Activated CD4-positive, alpha-beta T cell treated with anti-CD3 and anti-CD28 coated beads for 4 hours (primary cell): Measurements from ENCODE around the gene INTS6.
"Not testable (repeated sequence)": the region's sequence is repeated elsewhere in the genome, so short reads cannot be mapped to it uniquely, and the experiment has no call there.

Experiments
- DNase-seq, 2 donors: peaks; one replicate each; pipeline ENCODE4 v3.0.0-alpha.2; 2020

The INTS6 gene

DNA sequence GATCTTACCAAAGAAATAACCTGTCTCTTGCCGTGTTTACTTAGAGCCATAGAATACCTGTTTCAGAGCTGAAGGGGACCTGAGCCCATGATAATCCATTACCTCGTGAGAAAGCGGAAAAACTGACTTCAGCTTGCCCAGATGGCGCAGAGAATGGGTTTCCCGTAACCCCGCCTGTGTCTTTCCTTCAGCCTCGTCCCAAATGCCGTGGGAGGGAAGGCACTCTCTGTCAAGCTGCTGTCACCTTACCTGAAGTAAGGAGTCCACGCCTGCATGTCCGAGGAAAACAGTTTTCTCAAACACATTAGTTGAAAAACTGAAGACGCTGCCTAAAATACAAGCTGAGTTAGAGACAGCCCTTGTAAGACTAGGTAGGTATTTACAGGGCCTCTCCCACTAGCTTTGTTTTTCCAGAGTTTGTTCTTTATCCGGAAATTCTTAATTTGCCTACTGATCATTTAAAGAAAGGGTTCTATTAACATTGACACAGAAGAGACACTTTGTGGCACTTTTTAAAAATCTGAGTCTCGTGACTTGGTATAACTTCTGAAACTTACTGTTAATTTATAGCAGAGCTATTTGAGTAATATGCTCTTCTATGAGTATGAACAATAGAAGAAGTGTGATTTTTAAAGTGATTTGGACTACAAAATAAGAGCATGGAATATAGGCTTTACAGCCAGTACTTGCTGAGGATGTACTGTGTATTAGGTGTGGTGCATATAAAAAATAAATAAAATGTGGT is 1.3 kb upstream of the INTS6 start:
- DNase-seq: peak; percentile 55 to 58

DNA sequence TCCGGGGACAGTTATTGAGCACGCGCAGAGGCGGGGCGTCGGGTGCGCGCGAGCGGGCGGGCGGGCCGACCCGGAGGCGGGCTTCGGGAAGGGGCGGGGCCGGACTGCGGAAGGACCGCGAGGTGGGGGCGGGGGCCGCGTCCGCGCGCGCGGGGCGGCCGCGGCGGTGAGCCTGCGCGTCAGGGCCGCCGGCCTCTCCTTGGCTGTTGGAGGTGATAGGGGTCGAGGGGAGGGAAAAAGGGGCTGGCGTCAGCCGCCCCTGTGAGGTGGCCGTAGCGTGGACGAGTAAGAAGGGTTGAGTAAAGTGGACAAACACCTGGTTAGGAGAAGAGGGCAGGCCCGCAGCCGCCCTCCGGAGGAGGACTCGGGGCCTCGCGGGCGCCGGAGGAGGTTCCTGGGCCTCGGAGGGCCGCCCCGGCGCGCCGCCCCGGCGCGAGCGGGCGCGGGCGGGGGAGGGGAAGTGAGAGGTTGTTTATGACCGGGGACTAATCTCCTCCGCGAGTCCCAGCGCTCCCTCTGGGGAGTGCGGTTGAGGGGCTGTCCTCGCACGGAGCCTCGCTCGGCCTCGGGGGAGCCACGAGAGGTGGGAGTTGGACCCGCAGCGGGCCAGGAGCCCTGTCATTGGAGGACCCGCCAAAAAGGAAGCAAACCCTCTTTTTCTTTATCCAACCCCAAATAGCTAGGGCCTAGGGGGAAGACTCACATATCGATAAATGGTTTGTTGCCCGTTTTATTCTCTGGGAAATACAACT is 547 bp upstream of the INTS6 start:
- DNase-seq: peak; percentile 78 to 83

DNA sequence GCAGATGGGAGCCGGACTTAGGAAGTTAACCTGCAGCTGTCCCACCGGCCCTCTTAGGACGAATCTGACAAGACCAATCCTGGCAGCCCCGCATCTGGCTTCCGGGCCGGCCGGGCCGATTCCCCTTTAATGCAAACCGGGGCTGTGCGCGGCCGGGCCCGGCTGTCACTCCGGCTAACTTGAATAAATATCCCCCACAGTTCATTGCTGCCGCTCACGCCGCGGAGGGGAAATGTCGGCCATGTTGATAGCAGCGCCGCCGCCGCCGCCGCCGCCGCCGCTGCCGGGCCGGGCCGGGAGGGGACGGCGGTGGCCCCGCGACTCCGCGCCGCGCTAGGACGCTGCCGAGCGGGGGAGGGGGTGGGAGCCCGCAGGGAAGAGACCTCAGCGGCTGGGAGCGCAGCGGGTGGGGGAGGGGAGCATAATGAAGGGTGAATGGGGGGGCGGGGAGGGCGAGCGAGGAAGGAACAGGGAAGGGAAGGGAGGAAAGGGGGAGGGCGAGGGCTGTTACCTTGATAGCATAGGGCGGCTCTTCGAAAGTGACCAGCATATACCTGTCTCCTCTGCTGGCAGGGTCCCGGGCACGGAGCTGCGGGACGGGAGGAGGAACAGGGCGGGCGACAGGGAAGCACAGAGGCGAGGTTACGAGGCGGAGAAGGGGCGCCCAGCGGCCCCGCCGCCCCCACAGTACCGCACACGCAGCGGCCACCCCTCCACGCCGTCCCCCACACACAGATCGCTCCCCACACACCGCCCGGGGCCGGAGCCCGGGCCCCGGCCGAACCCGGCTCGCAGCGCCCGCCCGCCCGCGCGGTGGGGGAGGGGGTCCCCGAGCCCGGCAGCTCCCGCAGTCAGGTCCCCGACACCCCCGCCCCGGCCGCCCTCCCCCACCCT is 1.1 kb downstream of the INTS6 start:
- peak; percentile 69 to 73 for DNase-seq

DNA sequence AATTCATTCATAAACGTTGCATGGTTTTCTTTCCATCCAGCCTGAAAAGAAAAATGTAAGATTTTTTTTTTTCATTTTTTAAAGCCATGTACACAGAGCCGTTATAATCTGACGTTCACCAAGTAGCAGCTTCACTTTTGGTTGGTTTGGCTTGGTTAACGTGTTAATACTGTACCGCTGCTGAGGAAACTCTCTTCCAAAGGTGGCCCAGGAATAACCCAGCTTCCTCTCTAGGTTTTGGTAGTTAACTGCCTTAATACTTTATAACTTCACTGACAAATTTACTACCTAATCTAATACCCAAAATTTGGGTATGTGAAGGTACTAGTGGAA is 1.7 kb downstream of the INTS6 start:
- DNase-seq: no peak

DNA sequence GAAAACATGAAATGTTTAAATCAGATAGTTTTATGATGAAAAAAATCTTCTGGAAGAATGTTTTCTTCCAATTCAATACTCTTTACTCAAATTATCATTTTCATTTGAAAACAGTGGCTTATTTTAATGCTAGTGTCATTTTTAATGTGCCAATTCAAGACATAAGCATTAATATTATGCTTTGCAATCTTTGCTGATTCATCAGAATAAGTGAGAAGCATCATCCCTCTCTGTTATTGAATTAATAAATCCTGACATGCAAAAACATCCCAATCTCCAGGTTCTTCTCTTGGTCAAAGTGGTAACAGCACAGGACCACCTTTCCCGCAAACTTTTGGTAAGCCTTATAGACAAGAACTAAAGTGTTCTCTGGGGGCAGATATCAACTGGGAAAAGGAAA is 3.8 kb downstream of the INTS6 start:
- no peak for DNase-seq

DNA sequence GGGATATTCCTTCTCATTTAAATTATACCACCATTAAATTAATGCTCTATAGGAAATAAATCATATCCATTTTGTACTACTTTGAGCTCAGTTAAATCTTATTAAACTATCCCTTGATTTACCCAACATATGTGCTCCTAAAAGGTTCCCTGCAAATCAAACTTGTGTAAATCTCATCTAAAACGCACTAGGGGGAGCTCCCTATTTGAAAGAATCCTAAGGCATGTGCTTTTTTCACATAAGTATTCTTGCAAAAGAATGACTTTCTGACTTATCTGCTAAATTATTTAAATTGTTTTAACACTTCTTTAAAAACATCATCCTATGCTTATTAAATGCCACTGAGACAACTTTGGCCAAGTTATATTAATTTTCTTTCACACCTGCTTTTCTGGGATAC is 7.9 kb downstream of the INTS6 start:
- DNase-seq: no peak

DNA sequence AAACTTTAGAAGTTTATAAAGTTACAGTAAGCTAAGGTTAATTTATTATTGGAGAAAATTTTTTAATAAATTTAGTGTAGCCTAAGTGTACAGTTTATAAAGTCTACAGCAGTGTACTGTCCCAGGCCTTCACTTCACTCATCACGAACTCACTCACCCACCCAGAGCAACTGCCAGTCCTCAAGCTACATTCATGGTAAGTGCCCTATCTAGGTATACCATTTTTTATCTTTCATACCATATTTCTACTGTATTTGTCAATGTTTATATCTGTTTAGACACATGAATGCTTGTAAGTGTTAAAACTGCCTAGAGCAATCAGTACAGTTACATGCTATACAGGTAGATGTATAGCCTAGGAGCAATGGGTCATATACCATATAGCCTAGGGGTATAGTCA is 12.5 kb downstream of the INTS6 start:
- no peak for DNase-seq

DNA sequence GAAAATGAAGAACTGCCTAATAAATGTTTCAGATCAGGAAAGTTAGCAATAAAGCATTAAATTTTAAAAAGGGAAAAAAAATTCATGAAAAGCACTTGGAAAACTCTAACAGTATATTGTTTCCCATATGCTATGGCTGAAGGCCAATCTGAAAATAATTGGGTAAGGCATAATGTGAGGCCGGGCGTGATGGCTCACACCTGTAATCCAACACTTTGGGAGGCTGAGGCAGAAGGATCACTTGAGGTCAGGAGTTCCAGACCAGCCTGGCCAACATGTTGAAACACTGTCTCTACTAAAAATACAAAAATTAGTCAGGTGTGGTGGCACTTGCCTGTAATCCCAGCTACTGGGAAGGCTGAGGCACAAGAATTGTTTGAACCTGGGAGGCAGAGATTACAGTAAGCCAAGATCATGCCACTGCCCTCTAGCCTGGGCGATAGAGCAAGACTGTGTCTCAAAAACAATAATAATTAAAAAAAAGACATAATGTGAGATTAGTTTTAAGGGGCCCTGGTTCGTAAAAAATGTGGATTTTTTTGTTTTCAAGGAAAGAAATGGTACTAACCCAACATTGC is 15.2 kb downstream of the INTS6 start:
- DNase-seq: no peak

DNA sequence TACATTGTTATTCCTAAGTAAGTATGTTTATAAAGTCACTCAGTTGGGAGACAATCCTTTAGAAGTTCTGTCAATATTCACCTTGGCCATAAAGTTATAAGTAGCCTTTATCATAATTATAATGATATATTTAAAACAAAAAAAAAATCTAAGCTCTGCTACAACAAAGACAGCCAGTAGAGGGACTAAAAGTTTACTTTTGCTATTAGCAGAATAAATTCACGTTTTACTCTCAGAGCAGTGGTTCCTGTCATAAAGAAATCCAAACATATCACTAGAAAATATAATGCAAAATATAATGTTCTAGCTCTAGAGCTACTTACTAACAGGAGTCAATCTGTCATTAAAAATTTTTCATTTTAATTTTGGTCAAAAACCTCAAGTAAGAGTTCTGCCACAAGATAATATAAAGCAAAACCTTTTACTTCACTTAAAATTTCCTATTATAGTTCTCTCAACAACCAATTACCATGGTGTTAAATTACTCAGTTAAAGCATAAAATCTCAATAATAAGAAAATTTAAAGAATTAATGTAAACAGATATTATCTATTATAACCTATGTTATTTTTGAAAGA is 17.7 kb downstream of the INTS6 start:
- DNase-seq: no peak

DNA sequence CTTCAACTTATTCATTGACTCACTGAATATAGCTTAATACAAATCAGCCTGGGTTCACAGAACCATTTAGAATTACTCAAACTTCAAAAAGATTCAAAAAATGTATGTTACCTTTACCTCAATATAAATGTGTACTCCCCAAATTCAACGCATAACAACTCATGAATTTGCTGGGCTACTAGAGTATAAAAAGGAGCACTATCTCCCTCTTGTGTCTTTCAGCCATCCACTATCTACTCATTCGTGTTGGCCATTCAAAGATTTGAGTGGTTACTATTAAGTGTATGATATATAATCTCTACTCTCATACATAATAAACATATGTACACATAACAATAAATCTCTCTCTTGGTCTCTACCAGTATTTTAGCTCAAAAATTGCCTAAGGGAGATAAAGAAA is 20.3 kb downstream of the INTS6 start:
- no peak for DNase-seq

DNA sequence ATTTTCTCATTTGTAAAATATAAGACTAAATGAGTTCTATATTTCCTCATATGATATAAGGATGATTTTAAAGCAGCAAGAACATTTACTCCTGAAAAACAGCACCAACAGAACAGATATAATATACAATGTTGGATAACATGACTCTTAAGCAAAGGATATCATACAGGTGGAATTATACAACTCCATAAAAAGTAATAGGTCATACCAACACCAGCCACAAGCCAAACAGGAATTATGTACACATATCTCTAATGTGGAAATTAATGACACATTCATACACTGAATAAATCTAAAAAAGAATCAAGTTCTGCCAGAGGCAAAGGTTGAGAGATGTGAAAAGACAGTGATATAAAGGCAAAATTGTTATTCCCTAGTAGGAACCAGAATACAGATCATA is 25.9 kb downstream of the INTS6 start:
- no peak for DNase-seq

DNA sequence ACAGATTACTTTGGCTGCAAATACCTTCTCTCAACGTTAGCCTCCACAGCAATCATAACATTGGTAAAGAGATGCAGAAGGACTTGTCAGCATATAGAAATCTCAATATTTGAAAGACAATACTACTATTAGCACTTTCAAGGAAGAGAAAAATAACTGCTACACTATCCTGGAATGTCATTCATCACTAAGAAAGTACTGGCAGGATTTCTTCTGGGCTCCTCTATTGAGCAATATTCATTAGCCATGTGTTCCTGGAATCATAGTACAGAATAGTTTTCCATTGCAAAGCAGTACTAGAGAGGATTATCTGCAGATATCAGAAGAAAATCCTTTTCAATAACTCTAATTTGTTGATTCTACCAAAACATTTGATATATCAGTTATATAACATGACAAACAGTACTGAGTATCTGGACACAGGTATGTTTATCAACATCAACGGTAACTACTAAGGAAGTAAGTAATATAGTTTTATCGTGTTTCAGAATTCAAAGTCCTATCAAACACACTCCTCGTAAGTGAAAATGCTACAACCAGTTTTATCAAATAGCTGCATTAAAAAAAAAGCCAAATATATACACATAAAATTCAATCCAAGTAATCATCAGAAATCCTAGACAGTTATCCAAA is 27.3 kb downstream of the INTS6 start:
- DNase-seq: no peak

DNA sequence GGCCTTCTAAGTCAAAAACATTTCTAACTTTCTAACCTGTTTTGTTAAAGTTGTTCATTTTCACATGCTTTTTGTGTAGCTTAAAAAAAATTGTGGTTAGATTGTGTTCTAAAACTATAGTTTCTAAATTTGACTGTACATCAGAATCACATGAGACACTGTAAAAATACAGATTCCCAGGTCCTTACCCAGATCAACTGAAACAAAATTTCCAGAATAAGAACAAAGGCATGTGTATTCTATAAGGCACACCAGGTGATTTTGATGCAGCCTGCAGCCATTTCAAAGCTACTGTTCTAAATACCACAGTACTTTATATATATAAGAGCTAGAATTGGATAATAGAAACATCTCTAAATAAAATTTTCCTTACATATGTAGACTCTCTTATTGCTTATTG is 29.1 kb downstream of the INTS6 start:
- DNase-seq: no peak

DNA sequence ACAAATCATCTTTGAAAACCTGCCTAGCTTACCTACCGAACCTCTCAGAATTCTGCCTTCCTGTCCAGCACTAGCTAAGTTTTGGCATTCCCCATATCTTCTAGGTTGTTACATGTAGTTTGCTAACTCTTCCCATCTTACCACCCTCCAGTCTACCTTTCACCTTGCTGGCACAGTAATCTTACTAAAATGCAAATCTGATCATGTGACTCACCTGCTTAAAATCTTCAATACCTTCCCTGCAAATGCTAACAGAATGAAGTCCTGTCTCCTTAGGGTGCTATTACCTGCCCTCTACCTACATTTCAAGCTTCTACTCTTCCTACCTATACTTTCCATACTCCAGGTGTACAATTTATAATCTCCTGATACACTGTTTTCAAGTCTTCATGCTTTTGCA is 30.4 kb downstream of the INTS6 start:
- no peak for DNase-seq

DNA sequence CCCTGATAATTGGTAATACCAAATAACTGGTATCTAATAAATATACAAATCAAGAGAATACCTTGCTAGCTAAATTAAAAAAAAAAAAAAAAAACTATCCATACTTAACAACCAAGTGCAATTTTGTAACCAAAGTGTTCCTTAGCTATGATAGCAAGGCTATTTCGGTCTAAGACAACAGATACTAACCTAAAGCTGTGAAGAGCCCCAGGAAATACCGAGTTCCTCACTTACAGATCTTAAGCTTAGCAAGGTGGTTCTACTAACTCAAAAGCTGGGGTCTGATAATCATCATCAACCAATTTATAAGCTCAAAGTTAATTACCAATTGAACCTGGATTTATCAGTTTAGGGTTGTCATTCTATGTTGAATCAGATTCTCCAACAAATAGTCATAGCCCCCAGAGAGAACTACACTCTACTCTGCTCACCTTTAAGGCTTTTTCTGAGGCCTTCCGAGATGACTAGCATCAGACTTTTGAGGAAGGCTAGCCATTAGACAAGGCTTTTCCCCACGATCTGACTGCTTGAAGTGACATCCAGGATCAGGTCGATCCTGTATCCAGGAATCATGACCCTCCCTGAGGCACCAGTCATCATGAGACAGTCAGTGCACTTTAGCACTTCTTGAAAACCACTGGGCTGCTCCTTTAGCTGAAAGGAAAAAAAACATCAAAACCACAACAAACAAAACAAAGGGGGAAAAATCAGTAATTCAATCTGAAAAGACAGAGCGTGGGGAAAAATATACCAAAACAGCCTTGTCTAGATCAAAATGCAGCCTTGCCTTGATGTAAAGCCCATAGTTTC is 31.9 kb downstream of the INTS6 start:
- DNase-seq: peak in 1 of 2 donors; percentile 7

DNA sequence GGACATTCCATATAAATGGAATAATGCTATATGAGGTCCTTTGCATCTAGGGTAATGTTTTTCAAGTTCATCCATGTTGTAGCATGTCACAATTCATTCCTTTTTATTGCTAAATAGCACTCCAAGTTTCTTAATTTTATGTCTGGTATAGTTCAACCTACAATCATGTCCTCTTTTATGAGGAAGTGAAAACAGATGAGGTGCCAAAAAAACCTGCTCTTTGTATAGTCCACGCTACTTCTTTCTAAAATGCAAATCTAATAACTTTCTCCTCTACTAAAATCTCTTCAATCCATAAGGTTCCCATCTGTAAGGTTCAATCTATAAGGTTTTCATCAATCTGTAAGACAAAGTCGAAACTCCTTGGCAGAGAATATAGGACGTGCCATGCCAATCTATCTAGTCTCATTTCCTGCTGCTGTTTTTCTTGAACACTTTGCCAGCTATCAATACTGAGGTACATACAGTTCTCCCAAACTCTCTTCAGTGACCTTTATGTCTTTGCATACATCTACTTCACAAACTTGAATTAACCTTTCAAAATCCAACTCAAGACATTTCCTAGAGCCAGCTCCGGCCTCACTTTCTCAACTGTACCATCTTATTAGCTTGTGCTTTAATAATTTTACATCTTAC is 33.7 kb downstream of the INTS6 start:
- no peak for DNase-seq

DNA sequence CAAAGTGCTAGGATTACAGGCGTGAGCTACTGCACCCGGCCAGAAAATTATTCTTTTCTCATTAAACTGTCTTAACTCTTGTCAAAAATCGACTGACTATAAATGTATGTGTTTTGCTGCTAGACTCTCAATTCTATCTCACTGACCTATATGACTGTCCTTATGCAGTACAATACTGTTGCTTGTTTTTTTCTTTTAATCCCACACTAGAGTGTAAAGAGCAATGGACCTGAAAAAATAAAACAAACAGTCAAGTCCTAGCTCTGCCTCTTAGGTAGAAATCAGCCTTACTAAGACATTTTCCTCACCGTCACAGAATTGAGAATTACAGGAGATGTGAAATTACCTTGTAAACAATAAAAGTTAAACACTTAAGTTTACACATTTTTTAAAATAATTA is 35.1 kb downstream of the INTS6 start:
- DNase-seq: no peak

DNA sequence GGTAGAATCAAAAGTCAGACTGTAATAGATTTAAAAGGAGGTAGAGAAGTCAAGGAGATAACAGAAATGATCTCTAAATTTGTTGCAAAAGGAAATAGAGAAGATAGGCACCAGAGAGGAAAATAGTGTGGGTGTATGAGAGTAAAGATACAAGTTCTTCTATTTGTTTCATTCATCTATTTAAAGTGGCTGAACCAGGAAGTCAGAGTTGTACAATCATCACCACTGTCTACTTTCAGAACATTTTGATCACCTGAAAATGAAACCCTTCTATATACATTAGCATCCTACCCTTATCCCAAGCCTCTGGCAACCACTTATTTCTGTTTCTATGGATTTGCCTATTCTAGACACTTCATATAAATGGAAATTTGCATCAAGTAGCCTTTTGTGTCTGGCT is 36.7 kb downstream of the INTS6 start:
- DNase-seq: no peak

DNA sequence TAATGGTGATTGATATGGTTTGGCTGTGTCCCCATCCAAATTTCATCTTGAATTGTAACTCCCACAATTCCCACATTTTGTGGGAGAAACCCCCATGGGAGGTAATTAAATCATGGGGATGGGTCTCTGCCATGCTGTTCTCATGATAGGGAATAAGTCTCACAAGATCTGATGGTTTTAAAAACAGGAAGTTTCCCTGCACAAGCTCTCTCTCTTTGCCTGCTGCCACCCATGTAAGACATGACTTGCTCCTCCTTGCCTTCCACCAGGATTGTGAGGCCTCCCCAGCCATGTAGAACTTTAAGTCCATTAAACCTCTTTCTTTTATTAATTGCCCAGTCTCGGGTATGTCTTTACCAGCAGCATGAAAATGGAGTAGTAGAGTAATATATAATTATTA is 37.5 kb downstream of the INTS6 start:
- DNase-seq: not testable (repeated sequence)

DNA sequence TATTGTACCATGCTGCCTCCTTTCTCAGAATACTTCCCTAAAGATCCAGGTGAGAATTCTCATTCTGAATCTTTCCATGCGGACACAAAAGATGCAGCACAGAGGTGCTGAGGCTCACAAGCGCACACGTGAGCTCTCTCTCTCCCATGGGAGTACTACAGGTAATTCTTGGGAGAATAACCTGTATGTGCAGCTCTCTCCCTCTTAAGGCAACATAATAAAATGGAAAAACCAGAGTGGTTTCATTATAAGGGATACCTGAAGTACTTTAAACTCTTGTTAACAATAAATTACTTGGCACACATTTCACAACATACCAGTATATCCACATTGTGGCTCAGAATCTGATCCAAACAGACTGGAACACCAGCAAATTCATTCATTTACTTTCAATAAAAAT is 40.4 kb downstream of the INTS6 start:
- DNase-seq: no peak

DNA sequence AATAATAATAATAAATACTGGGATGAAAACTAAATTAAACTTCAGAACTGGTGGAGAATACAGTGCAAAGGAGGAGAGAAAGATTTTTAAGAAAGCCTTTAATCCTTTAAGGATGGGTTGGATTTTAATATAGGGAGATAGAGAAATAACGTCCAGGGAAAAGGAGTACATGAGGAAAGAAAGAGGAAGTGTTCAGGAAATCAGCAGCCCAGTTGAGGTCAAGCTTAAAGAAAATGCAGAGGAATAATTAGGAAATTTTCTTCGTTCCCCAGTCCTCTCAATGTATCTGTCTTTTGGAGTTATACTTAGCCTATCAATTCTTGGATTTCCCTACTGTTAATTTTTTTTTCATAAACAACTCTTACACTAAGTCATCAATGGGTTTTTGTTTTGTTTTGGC is 47.7 kb downstream of the INTS6 start:
- DNase-seq: no peak
